SIG-M5 treated with dmso at 0.1 percent for 504 hours (cell line): ENCODE results near the gene ULBP3.
"Not testable (repeated sequence)": the region's sequence is repeated elsewhere in the genome, so short reads cannot be mapped to it uniquely, and the experiment has no call there.

Source experiments
- DNase-seq: peaks from one replicate; lab custom pipeline; 2025; ENCODE audit not compliant: unreplicated experiment; lab: John Stamatoyannopoulos, UW

The ULBP3 gene

DNA sequence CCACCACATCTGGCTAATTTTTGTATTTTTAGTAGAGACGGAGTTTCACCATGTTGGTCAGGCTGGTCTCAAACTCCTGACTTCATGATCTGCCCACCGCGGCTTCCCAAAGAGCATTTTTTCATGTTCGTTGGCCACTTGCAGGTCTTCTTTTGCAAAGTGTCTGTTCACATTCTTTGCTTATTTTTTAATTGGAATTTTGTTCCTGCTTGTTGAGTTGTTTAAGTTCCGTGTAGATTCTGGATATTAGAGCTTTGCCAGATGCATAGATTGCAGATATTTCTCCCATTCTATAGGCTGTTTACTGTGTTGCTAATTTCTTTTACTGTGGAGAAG lies 51.8 kb downstream of the ULBP3 start:
- DNase-seq, result not testable (repeated sequence)

DNA sequence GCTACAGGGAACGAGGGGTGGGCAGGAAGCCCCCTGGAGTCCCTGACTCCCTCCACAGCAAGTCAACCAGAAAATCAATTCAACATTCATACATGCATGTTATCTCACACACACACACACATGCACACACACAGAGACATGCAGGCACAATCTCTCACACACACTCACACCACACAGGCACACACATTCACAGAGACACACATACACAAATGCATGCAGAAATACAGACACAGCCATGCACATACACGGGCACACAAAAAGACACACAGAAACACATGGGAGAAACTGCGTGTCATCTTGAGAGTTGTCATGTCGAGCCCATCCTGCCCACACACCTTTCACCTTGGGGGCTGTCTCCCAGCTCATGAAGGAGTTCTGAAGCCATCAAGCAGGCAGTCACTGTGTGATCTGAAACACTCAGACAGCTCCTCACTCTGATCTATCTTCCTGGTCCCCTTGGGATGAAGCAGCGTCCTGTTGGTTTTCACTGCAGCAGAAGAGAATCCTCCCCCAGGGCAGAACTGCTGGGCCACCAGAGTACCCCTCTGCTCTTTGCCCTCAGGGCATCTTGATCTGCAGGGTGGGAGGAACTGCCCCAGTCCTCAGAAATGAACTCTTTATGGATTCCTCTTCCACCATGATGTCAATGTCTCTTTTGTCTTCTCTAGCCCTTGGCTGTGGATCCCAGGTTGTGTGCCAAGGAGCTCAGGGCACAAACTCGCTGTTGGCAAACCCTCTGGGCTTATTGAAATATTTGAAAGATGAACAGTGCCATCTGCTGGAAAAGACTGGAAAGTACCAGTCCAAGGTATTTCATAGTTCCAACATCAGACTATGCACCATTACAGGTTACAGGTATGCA lies 52.4 kb downstream of the ULBP3 start:
- peak; percentile 64 for DNase-seq

DNA sequence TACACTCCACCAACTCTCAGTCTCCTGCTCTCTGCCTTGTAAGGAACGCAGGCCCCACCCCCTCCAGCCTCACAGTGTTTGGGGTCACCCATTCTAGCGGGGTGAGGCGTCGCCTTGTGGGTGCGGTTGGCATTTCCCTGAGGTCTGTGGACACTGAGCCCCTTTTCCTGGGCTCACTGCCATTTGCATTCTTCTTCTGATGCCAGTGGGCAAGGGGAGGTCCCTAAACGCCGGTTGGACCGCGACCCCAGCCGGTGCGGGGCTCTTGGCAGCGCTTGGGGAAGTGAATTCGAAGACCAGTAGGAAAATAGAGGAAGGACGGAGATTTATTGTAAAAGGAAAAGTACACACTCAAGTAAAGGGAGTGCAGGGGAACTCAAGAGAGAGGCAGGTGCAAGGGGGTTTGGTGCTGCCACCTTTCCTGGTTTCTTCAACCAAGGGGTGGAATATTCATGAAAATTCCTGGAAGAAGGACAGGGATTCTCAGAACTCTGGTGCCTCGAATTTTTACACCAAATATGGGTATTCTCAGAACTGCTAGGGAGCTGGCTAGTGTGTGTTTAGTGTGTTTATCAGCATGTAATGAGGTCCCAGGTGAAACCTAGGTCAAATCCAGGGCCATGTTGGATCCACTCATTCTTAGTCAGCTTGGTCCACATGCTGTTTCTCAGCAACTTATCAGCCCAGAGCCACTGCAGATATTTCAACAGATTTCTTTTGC lies 53.5 kb downstream of the ULBP3 start:
- not testable (repeated sequence) for DNase-seq

- not testable (repeated sequence) for DNase-seq
Observed at GRCh38 chr6:150014623-150015280, 54.2 kb downstream of the ULBP3 start.

DNA sequence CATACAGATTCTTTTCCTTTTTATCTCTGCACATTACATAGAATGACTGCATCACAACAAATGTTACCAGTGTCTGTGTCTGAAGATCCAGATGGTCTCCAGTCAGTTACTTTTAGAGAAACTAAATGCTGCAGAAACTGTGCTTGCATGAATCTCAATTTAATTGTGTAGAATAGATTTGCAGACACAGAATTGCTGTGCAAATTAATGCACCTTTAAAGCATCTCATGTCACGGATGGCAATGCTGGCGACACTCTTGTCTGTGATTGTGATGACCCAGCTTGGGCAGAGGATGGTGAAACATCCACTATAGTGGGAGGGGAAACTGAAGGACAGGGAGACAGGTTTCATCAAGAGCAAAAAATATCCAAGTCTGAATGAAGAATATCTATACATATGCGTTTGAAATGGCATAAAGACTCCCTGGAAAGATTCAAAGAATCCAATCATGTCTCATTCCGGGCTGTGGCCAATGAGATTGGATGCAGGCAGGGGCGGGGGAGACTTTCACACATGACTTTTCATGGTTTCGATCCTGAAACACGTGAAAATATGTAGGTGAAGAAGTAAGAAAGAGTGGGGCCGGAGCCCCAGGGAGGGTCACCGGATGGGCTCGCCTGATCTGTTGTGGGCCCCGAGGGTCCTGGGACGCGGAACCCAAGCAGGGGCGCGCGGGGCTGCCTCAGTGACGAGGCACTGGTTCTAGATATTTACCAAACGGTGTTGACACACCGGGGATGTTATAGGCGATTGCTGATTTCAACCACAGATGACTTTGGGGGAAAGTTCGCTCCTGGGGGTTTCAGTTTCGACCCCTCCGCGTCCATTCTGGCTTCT lies 54.9 kb downstream of the ULBP3 start:
- DNase-seq, result not testable (repeated sequence)

- DNase-seq, result not testable (repeated sequence)
Observed at GRCh38 chr6:150012846-150013784, 55.8 kb downstream of the ULBP3 start.
